HCT116 (cell line): ENCODE measurements around the gene SNX8. TPM values are rescaled to one million over a fixed set of nuclear protein-coding genes. Genes with fewer than 3 reads are reported as not detected.

Source experiments
- ATAC-seq: fragments of 200-7000 bp; cut with Tn5 transposase; 2 replicates; pipeline ENCODE4 v1.9.1; 2020; ENCODE audit warnings: mild to moderate bottlenecking, moderate library complexity
- BruUV-seq: library from RNA; stranded (reverse); fragments of 400-500 nt; replicated peaks from 2 replicates; lab custom pipeline; 2021; lab: Mats Ljungman, UMichigan
- CTCF ChIA-PET: fragments of 300-600 bp; sonication (Branson Sonifier 250); formaldehyde crosslinking; loops from one replicate; lab custom pipeline; 2021; ENCODE audit warnings: antibody characterized with exemption; lab: Charles Lee
- POLR2A ChIA-PET: fragments of 300-600, 350-600 bp; sonication (Branson Sonifier 250); formaldehyde crosslinking; loops from one replicate; lab custom pipeline; 2021; ENCODE audit warnings: antibody characterized with exemption; lab: Charles Lee
- RAD21 ChIA-PET, 2 experiments: fragments of 300-600 bp; sonication (Branson Sonifier 250); formaldehyde crosslinking; loops; one replicate each; lab custom pipeline; 2023; ENCODE audit warnings: low total read pairs in 2 of 2; ENCODE audit not compliant: uncharacterized antibody in 2 of 2, unreplicated experiment in 2 of 2, low non-redundant PET in 1 of 2; lab: Charles Lee
- DNase-seq: peaks from one replicate; pipeline ENCODE4 v3.0.0-alpha.2; 2010; ENCODE audit warnings: low read depth, low spot score
- H2AFZ ChIP-seq: fragments of 200-600 bp; shearing (Covaris generic), sonication (generic); 2 replicates; pipeline ENCODE4 v1.6.1; 2017; ENCODE audit warnings: low read depth, mixed run types, mixed read lengths, antibody characterized with exemption, low read length; ENCODE audit not compliant: poor library complexity, severe bottlenecking
- H3K27ac ChIP-seq: 2 replicates; pipeline ENCODE4 v1.5.1; 2012; ENCODE audit warnings: low read depth, low read length
- H3K27me3 ChIP-seq: fragments of 200-600 bp; sonication (generic); 2 replicates; pipeline ENCODE4 v1.6.1; 2016; ENCODE audit warnings: mixed run types, low read length, mixed read lengths; ENCODE audit not compliant: insufficient read depth
- H3K36me3 ChIP-seq, 2 experiments: fragments of 200-500 bp in 1 of 2; fragments of 200-600 bp in 1 of 2; sonication (Bioruptor generic) in 1 of 2; sonication (generic) in 1 of 2; 2 replicates each; pipeline versions ENCODE4 v1.5.1 to v1.6.1; 2014 to 2016; ENCODE audit warnings: low read length in 2 of 2, inconsistent platforms in 1 of 2, mixed read lengths in 1 of 2, mixed run types in 1 of 2; ENCODE audit not compliant: insufficient read depth in 2 of 2, control insufficient read depth in 1 of 2
- H3K4me1 ChIP-seq, 2 experiments: fragments of 200-600 bp in 1 of 2; sonication (generic) in 1 of 2; 2 replicates each; pipeline versions ENCODE4 v1.5.1 to v1.6.1; 2012 to 2017; ENCODE audit warnings: low read length in 2 of 2, inconsistent platforms in 1 of 2, mild to moderate bottlenecking in 1 of 2, mixed read lengths in 1 of 2, mixed run types in 1 of 2, moderate library complexity in 1 of 2; ENCODE audit not compliant: insufficient read depth in 2 of 2, control insufficient read depth in 1 of 2
- H3K4me2 ChIP-seq: fragments of 200-600 bp; sonication (generic); 2 replicates; pipeline ENCODE4 v1.6.1; 2017; ENCODE audit warnings: mixed run types, low read length, mixed read lengths
- H3K4me3 ChIP-seq, 2 experiments: fragments of 200-600 bp in 1 of 2; sonication (generic) in 1 of 2; replicated peaks in 1 of 2; 2 replicates each; pipeline ENCODE4 v1.5.1; 2011 to 2016; ENCODE audit warnings: low read length in 2 of 2, control low read depth in 1 of 2, low read depth in 1 of 2, mild to moderate bottlenecking in 1 of 2, mixed read lengths in 1 of 2, mixed run types in 1 of 2
- H3K79me2 ChIP-seq: fragments of 200-600 bp; sonication (generic); 2 replicates; pipeline ENCODE4 v1.6.1; 2017; ENCODE audit warnings: mild to moderate bottlenecking, mixed run types, low read length, moderate library complexity, mixed read lengths; ENCODE audit not compliant: insufficient read depth
- H3K9ac ChIP-seq: fragments of 200-600 bp; sonication (generic); 2 replicates; pipeline ENCODE4 v1.6.1; 2016; ENCODE audit warnings: low read length, mixed read lengths
- H3K9me2 ChIP-seq: fragments of 200-600 bp; sonication (generic), shearing (Covaris generic); 2 replicates; pipeline ENCODE4 v1.6.1; 2017; ENCODE audit warnings: mixed run types, mild to moderate bottlenecking, moderate library complexity; ENCODE audit not compliant: insufficient read depth
- H3K9me3 ChIP-seq, 2 experiments: fragments of 200-500 bp in 1 of 2; fragments of 200-600 bp in 1 of 2; sonication (Bioruptor generic) in 1 of 2; sonication (generic) in 1 of 2; 2 replicates each; pipeline ENCODE4 v1.6.1; 2014 to 2017; ENCODE audit warnings: low read length in 2 of 2, mixed read lengths in 2 of 2, inconsistent platforms in 1 of 2, low read depth in 1 of 2, mild to moderate bottlenecking in 1 of 2, mixed run types in 1 of 2, moderate library complexity in 1 of 2; ENCODE audit not compliant: control insufficient read depth in 1 of 2, insufficient read depth in 1 of 2
- H4K20me1 ChIP-seq: fragments of 200-600 bp; sonication (generic), shearing (Covaris generic); 2 replicates; pipeline ENCODE4 v1.6.1; 2017; ENCODE audit warnings: mixed run types, mild to moderate bottlenecking, moderate library complexity; ENCODE audit not compliant: insufficient read depth
- TCF7L2 ChIP-seq: IDR thresholded peaks from 2 replicates; pipeline ENCODE4 v1.7.0; 2011; ENCODE audit warnings: borderline replicate concordance, inconsistent platforms; ENCODE audit not compliant: insufficient read depth, insufficient read length; ENCODE audit errors: extremely low read depth
- ZNF274 ChIP-seq: fragments of 200-500 bp; sonication (Bioruptor generic); IDR thresholded peaks from 2 replicates; pipeline ENCODE4 v1.6.1; 2014; ENCODE audit warnings: mild to moderate bottlenecking, low read depth, low read length, inconsistent platforms
- intact Hi-C: fragments of 100-400 bp; cut with micrococcal nuclease; formaldehyde crosslinking; loops from 2 replicates; pipeline ENCODE4 v1.10.0; 2022
- total RNA-seq: library from RNA; stranded (reverse); gene quantifications from one replicate; pipeline ENCODE4 v1.2.1, GENCODE V29; 2021; ENCODE audit not compliant: unreplicated experiment
- TF ChIP-seq, protein P1 (sequence below): IDR thresholded peaks from 2 replicates; pipeline ENCODE4 v1.6.1; 2012; ENCODE audit warnings: low read depth

The SNX8 gene
- total RNA-seq, 1 experiment from 2014 or later = 41.7 TPM

DNA sequence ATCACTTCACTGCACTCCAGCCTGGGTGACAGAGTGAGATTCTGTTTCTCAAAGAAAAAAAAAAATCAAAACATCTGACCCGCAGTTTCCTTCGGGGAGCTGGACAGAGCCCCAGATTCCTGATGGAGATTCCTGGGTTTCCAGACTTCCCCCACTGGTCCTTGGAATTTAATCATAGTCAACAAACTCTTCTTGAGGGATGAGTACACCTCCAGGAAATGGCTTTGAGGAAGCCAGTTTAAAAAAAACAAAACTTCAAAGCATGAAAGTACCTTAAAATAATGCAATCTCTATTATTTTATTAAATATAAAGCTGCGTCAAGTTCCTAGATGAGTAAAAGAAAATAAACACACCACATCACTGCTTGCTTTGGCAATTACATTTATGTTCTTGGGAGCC lies 80.3 kb downstream of the SNX8 start:
- Histone ChIP-seq H3K27ac (no peak overlapping the region), H3K79me2 (peaks cover 68% of the 10 kb centered on the region), H3K9me3 (no peaks in the 10 kb centered on the region), H3K9me2 (no peaks in the 10 kb centered on the region), H3K36me3 (peaks cover 26 to 50% of the 10 kb centered on the region in 2 experiments; a peak in 3 of 4 replicates), H3K9ac (no peak overlapping the region), H4K20me1 (no peaks in the 10 kb centered on the region), H3K4me1 (peaks cover 11 to 14% of the 10 kb centered on the region in 2 experiments), H3K27me3 (no peaks in the 10 kb centered on the region), H3K4me3 (no peak overlapping the region), H3K4me2 (no peak overlapping the region), H2AFZ (no peak overlapping the region)
- no peak for TF ChIP-seq ZNF274
- TF ChIP-seq, protein P1, sequence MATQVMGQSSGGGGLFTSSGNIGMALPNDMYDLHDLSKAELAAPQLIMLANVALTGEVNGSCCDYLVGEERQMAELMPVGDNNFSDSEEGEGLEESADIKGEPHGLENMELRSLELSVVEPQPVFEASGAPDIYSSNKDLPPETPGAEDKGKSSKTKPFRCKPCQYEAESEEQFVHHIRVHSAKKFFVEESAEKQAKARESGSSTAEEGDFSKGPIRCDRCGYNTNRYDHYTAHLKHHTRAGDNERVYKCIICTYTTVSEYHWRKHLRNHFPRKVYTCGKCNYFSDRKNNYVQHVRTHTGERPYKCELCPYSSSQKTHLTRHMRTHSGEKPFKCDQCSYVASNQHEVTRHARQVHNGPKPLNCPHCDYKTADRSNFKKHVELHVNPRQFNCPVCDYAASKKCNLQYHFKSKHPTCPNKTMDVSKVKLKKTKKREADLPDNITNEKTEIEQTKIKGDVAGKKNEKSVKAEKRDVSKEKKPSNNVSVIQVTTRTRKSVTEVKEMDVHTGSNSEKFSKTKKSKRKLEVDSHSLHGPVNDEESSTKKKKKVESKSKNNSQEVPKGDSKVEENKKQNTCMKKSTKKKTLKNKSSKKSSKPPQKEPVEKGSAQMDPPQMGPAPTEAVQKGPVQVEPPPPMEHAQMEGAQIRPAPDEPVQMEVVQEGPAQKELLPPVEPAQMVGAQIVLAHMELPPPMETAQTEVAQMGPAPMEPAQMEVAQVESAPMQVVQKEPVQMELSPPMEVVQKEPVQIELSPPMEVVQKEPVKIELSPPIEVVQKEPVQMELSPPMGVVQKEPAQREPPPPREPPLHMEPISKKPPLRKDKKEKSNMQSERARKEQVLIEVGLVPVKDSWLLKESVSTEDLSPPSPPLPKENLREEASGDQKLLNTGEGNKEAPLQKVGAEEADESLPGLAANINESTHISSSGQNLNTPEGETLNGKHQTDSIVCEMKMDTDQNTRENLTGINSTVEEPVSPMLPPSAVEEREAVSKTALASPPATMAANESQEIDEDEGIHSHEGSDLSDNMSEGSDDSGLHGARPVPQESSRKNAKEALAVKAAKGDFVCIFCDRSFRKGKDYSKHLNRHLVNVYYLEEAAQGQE = no peak
- TF ChIP-seq TCF7L2 = no peak
- ChIA-PET POLR2A (no interaction called here), RAD21 (no interaction called here), CTCF (no interaction called here)
- DNase-seq = no peak
- intact Hi-C loops = no loop called here
- BruUV-seq = no TSS peak
- ATAC-seq = no peak
